Lower leg skin (tissue), 4 donors: ENCODE results near the gene CEP76. TPM values are rescaled to one million over a fixed set of nuclear protein-coding genes. Genes with fewer than 3 reads are reported as not detected.
"Not testable (repeated sequence)": the region's sequence is repeated elsewhere in the genome, so short reads cannot be mapped to it uniquely, and the experiment has no call there.

ENCODE experiments used
- DNase-seq, 2 donors: peaks; one replicate each; pipeline ENCODE4 v3.0.0-alpha.2; 2019; ENCODE audit warnings: low spot score in 2 of 2
- H3K4me3 ChIP-seq: fragments of 200-600 bp; sonication (generic); 2 replicates; pipeline ENCODE4 v1.5.1; 2017; ENCODE audit warnings: mild to moderate bottlenecking, low read depth; ENCODE audit not compliant: poor library complexity, severe bottlenecking
- POLR2A ChIP-seq, 2 donors: fragments of 450-650 bp; IDR thresholded peaks; one replicate each; pipeline ENCODE4 v1.6.1; 2016 to 2017; ENCODE audit warnings: antibody characterized with exemption in 2 of 2, mild to moderate bottlenecking in 1 of 2, moderate library complexity in 1 of 2
- WGBS, 2 donors: methylation state at CpG; one replicate each; pipeline ENCODE4 v1.1.5; 2018; 5-methylcytosine and 5-hydroxymethylcytosine counted together
- intact Hi-C: fragments of 100-400 bp; cut with DNase I; formaldehyde crosslinking; loops from one replicate; pipeline ENCODE4 v1.15.0; 2023; ENCODE audit warnings: low total_unique reads
- total RNA-seq, 4 donors: library from RNA; depleted of rRNA; stranded (reverse); fragments of >200 nt; gene quantifications; one replicate each; pipeline ENCODE4 v1.1.0, GENCODE V29; 2016
- TF ChIP-seq, protein P1 (sequence below), 3 donors: fragments of 450-650 bp; IDR thresholded peaks; one replicate each; pipeline ENCODE4 v1.5.1; 2016; ENCODE audit warnings: antibody characterized with exemption in 3 of 3, mild to moderate bottlenecking in 3 of 3, moderate library complexity in 2 of 3

Gene CEP76
- total RNA-seq, 4 donors from 2014 or later, result 16.1 to 18.9 (median 18.0) TPM

DNA sequence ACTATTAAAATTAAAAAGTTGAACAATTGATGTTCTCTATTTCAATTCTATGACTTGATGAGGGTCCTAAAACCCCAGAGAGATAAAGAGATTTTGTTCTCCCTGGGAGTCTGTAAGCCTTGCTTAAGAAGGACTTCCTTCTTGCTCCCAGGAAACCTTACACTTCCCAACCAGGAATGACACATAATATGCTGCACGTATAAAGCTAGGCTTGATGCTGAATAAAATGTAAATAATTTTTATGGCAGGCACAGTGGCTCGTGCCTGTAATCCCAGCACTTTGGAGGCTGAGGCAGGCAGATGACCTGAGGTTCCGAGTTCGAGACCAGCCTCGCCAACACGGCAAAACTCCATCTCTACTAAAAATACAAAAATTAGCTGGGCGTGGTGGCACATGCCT is 72.4 kb downstream of the CEP76 start:
- intact Hi-C loops, result loop anchor here (5.0 kb wide), 1 partner anchor 623 kb away; no protein-coding TSS in a partner anchor
- DNase-seq, result no peak
- TF ChIP-seq, protein P1, sequence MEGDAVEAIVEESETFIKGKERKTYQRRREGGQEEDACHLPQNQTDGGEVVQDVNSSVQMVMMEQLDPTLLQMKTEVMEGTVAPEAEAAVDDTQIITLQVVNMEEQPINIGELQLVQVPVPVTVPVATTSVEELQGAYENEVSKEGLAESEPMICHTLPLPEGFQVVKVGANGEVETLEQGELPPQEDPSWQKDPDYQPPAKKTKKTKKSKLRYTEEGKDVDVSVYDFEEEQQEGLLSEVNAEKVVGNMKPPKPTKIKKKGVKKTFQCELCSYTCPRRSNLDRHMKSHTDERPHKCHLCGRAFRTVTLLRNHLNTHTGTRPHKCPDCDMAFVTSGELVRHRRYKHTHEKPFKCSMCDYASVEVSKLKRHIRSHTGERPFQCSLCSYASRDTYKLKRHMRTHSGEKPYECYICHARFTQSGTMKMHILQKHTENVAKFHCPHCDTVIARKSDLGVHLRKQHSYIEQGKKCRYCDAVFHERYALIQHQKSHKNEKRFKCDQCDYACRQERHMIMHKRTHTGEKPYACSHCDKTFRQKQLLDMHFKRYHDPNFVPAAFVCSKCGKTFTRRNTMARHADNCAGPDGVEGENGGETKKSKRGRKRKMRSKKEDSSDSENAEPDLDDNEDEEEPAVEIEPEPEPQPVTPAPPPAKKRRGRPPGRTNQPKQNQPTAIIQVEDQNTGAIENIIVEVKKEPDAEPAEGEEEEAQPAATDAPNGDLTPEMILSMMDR (IDR thresholded peaks at IDR 0.05), result no peak
- no peak for TF ChIP-seq POLR2A (IDR thresholded peaks at IDR 0.05)

DNA sequence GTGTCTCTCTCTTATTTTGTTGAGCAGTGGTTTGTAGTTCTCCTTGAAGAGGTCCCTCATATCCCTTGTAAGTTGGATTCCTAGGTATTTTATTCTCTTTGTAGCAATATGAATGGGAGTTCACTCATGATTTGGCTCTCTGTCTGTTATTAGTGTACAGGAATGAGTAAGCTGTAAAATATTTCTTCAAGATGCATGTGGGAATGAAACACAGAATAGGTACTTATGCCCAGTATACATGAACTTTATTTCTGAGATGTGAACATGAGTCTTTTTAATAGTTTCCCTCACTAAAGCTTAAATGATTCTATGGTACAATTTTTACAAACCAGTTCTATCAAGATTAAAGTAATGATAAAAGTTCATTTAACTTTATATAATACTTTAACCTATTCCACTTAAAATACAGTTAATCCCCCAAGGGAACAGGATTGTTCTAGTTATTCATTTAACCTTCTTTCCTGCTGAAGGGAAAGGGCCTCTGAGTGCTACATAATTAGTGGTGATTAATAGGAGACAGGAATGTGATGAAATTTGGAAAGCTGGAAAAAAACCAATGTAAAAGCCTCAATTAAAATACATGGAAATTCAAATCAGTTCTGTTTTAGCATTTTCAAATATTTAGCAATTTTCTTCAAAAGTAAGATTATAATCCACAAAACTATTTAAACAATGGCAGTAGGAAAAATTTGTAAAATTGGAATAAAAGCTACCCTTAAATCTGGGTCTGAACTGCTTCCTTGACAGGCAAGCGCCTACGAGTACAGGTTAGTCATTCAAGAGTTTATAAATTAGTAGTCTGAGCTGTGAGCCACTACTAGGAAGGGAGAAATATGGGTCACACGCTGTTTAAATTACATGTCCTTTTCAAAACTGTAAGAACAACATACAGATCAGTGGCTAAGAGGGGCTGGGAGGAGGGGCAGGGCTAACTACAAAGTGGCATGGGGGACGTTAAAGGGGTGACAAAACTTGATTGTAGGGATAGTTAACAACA is 73.5 kb downstream of the CEP76 start:
- no peak overlapping the region for H3K4me3 ChIP-seq
- intact Hi-C loops, result no loop called here
- WGBS, 2 donors, result 58 to 61% methylated on average over 4 of the region's 4 CpGs
- TF ChIP-seq POLR2A (IDR thresholded peaks at IDR 0.05), result no peak
- TF ChIP-seq, protein P1 (IDR thresholded peaks at IDR 0.05), result no peak
- no peak for DNase-seq

More for the DNA sequence above, 72.4 kb downstream of the CEP76 start:
- no peak overlapping the region for H3K4me3 ChIP-seq
- WGBS, 2 donors, result 89 to 94% methylated on average over 7 of the region's 7 CpGs

DNA sequence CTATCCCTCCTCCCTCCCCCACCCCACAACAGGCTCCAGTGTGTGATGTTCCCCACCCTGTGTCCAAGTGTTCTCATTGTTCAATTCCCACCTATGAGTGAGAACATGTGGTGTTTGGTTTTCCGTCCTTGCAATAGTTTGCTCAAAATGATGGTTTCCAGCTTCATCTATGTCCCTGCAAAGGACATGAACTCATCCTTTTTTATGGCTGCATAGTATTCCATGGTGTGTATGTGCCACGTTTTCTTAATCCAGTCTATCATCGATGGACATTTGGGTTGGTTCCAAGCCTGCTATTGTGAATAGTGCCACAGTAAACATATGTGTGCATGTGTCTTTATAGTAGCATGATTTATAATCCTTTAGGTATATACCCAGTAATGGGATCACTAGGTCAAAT is 75.3 kb downstream of the CEP76 start:
- intact Hi-C loops, DNase-seq, H3K4me3 ChIP-seq: not testable (repeated sequence)
- 96 to 98% methylated on average over 3 of the region's 3 CpGs for WGBS, 2 donors

DNA sequence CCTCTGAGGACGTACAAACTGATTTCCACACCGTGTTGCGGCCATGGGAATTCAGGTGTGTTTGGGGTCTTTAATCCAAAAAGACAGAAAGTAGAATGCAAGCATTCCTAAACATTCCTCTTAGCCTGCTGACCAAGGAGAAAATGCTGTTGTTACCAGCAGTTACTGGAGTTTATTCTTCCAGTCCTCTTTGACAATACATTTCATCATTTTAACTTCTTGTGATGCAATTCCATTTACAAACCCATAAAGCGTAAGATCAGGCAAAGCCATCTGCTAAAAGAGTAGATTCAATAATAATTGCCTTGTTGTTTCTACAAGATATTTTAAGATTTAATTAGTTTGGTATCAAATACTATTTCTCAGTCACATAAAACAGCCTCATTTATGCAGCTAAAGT is 77.3 kb downstream of the CEP76 start:
- no peak overlapping the region for H3K4me3 ChIP-seq
- WGBS, 2 donors, result 91 to 92% methylated on average over 4 of the region's 4 CpGs
- intact Hi-C loops, result no loop called here
- no peak for DNase-seq
- TF ChIP-seq POLR2A (IDR thresholded peaks at IDR 0.05), result no peak
- TF ChIP-seq, protein P1 (IDR thresholded peaks at IDR 0.05), result no peak

Other genes starting within 250 kb of the CEP76 start
- gene SPIRE1, start 44.6 kb downstream of the CEP76 start, total RNA-seq, result 10 to 100 TPM; 22.5 to 56.5 (median 38.3) TPM
- 10 to 100 TPM; 60.9 to 80.3 (median 72.1) TPM for gene PSMG2, start 319 bp upstream of the CEP76 start, total RNA-seq
- gene PTPN2, start 181.5 kb upstream of the CEP76 start, total RNA-seq, result 10 to 100 TPM; 26.0 to 53.2 (median 40.4) TPM
- gene SEH1L, start 245.3 kb upstream of the CEP76 start, total RNA-seq, result 10 to 100 TPM; 24.1 to 32.2 (median 26.1) TPM